Ovary (tissue), 9 donors: ENCODE data around the gene METTL21A. TPM values are rescaled to one million over a fixed set of nuclear protein-coding genes. Genes with fewer than 3 reads are reported as not detected.

Source experiments
- DNase-seq, 5 donors: peaks; one replicate each; pipeline ENCODE4 v3.0.0-alpha.2; 2019 to 2020
- H3K27ac ChIP-seq, 2 donors: fragments of 200-600 bp; one replicate each; pipeline versions ENCODE4 v1.5.1 to v1.8.0; 2019 to 2022
- H3K27me3 ChIP-seq: fragments of 200-600 bp; one replicate; pipeline ENCODE4 v1.8.0; 2022
- H3K36me3 ChIP-seq: fragments of 200-600 bp; sonication (generic); one replicate; pipeline ENCODE4 v1.5.1; 2019
- H3K4me1 ChIP-seq: one replicate; pipeline ENCODE4 v1.8.1; 2013; ENCODE audit warnings: mild to moderate bottlenecking, moderate library complexity; ENCODE audit not compliant: insufficient read depth
- H3K4me3 ChIP-seq: fragments of 200-600 bp; sonication (generic); one replicate; pipeline ENCODE4 v1.5.1; 2017
- H3K9me3 ChIP-seq, 2 donors: fragments of 200-600 bp in 1 of 2; sonication (generic) in 1 of 2; one replicate each; pipeline versions ENCODE4 v1.5.1 to v1.8.1; 2013 to 2019; ENCODE audit warnings: mild to moderate bottlenecking in 1 of 2, moderate library complexity in 1 of 2
- CTCF ChIP-seq, 3 donors: fragments of 450-650 bp in 2 of 3; fragments of 200-600 bp in 1 of 3; IDR thresholded peaks; one replicate each; pipeline versions ENCODE4 v1.5.1 to v1.8.0; 2016 to 2022; ENCODE audit warnings: antibody characterized with exemption in 3 of 3, mild to moderate bottlenecking in 1 of 3
- EP300 ChIP-seq: sonication (generic); formaldehyde crosslinking; IDR thresholded peaks from one replicate; pipeline ENCODE4 v1.6.1; 2017; ENCODE audit warnings: antibody characterized with exemption
- POLR2A ChIP-seq: fragments of 450-650 bp; IDR thresholded peaks from one replicate; pipeline ENCODE4 v1.6.1; 2017; ENCODE audit warnings: antibody characterized with exemption, mild to moderate bottlenecking, moderate library complexity
- WGBS, 3 donors: extraction: QIAGEN DNeasy Blood & Tissue Kit in 1 of 3; methylation state at CpG; one replicate each; pipeline versions ENCODE4 v1.1.5 to v1.1.7; 2013 to 2017; 5-methylcytosine and 5-hydroxymethylcytosine counted together
- intact Hi-C, 4 donors: fragments of 100-400 bp; cut with DNase I; formaldehyde crosslinking; loops; one replicate each; pipeline versions ENCODE4 v1.11.0 to v1.15.1; 2022 to 2023
- polyA plus RNA-seq, 2 donors: library from polyadenylated mRNA; stranded (reverse); fragments of 200-250 nt in 1 of 2; fragments of 350-450 nt in 1 of 2; fragmentation: Illumina TruSeq in 1 of 2; extraction: RNeasy Lipid Tissue Mini Kit (QIAGEN cat#74804) in 1 of 2; gene quantifications; one replicate each; pipeline ENCODE4 v1.2.3, GENCODE V29; 2013 to 2014
- total RNA-seq, 7 donors: library from RNA; depleted of rRNA in 2 of 7; stranded (reverse); fragments of >200 nt in 2 of 7; fragmentation: NEBNext Ultra II Directional in 3 of 7; extraction: Animal tissue kit (Norgen Biotek cat#: 25700) in 3 of 7; gene quantifications; one replicate each; pipeline versions ENCODE4 v1.1.0 to v1.2.4, GENCODE V29; 2016 to 2023
- donor health status: DM: no; HTN: no; CAD: no; lungs with moderate emphysema.
- donor health status: DM: no; HTN: no; CAD: no.
- donor health status: Bipolar disorder and iron deficiency.
- donor health status: DM: yes; HTN: yes; CAD: no.
- donor health status: DM: no; HTN: no; CAD: no.
- donor health status: DM: yes; HTN: yes; CAD: no.

METTL21A gene
- total and polyA plus RNA-seq, 9 donors = 8.3 to 32.9 (median 11.2) TPM

- intact Hi-C loops = loop anchor here in 3 of 4 donors (10.0 kb wide), 2 partner anchors 85 to 95 kb away; partner anchors contain the start of gene CREB1 (in 1 of the 3)
- WGBS, 3 donors = 72 to 76% (median 74%) methylated on average over 4 of the region's 4 CpGs
Measured at GRCh38 chr2:207619764-207620203, 5.4 kb downstream of the METTL21A start.

GRCh38 chr2:207617011-207617671, 8.1 kb downstream of the METTL21A start:
- Histone ChIP-seq H3K4me3 (no peak overlapping the region), H3K27me3 (no peaks in the 10 kb centered on the region), H3K9me3 (no peaks in the 10 kb centered on the region), H3K36me3 (no peaks in the 10 kb centered on the region), H3K27ac (peak overlapping the region; percentile 42 to 67), H3K4me1 (peaks cover 6% of the 10 kb centered on the region)
- TF ChIP-seq EP300 (no peak), CTCF (IDR thresholded peaks at IDR 0.05) (no peak), POLR2A (no peak)
- 11 to 29% (median 13%) methylated on average over 6 of the region's 6 CpGs for WGBS, 3 donors
- intact Hi-C loops = no loop called here
- no peak for DNase-seq

More at GRCh38 chr2:207619764-207620203, 5.4 kb downstream of the METTL21A start:
- TF ChIP-seq EP300 (no peak), POLR2A (no peak), CTCF (IDR thresholded peaks at IDR 0.05) (no peak)
- no peak overlapping the region for H3K4me3 ChIP-seq
- no peaks in the 10 kb centered on the region for H3K27me3 ChIP-seq
- H3K9me3 ChIP-seq = no peaks in the 10 kb centered on the region
- peaks cover 9% of the 10 kb centered on the region for H3K4me1 ChIP-seq
- H3K27ac ChIP-seq = no peak overlapping the region
- DNase-seq = no peak
- no peaks in the 10 kb centered on the region for H3K36me3 ChIP-seq

- TF ChIP-seq POLR2A (no peak), CTCF (IDR thresholded peaks at IDR 0.05) (no peak), EP300 (no peak)
- DNase-seq = no peak
- Histone ChIP-seq H3K27ac (no peak overlapping the region), H3K4me3 (no peak overlapping the region), H3K36me3 (no peaks in the 10 kb centered on the region), H3K27me3 (no peaks in the 10 kb centered on the region), H3K4me1 (peaks cover 6% of the 10 kb centered on the region), H3K9me3 (no peaks in the 10 kb centered on the region)
- intact Hi-C loops = no loop called here
- 65 to 79% (median 74%) methylated on average over 4 of the region's 4 CpGs for WGBS, 3 donors
Measured at GRCh38 chr2:207616185-207616584, 9.0 kb downstream of the METTL21A start.

- TF ChIP-seq CTCF (IDR thresholded peaks at IDR 0.05) (no peak), EP300 (no peak), POLR2A (no peak)
- no peaks in the 10 kb centered on the region for H3K36me3 ChIP-seq
- 91 to 96% (median 96%) methylated on average over 2 of the region's 2 CpGs for WGBS, 3 donors
- DNase-seq = no peak
- no peak overlapping the region for H3K4me3 ChIP-seq
- H3K9me3 ChIP-seq = no peaks in the 10 kb centered on the region
- no peak overlapping the region for H3K27ac ChIP-seq
- peaks cover 6% of the 10 kb centered on the region for H3K4me1 ChIP-seq
- H3K27me3 ChIP-seq = no peaks in the 10 kb centered on the region
- intact Hi-C loops = no loop called here
Measured at GRCh38 chr2:207614824-207615223, 10.4 kb downstream of the METTL21A start.
